GM12878 (cell line): Measurements from ENCODE around the gene GOLGA2. TPM values are rescaled to one million over a fixed set of nuclear protein-coding genes. Genes with fewer than 3 reads are reported as not detected.

Experiments used
- ATAC-seq: fragments of 200-7000 bp; cut with Tn5 transposase; 3 replicates; pipeline ENCODE4 v1.9.1; 2020; ENCODE audit warnings: mild to moderate bottlenecking, moderate library complexity
- BruUV-seq: library from RNA; stranded (reverse); fragments of 400-500 nt; replicated peaks from 2 replicates; lab custom pipeline; 2021; lab: Mats Ljungman, UMichigan
- CTCF ChIA-PET: fragments of 300-600 bp; sonication (Branson Sonifier 250); formaldehyde crosslinking; extraction: SDS; loops from one replicate; lab custom pipeline; 2021; ENCODE audit warnings: inconsistent platforms; lab: Yijun Ruan, JAX
- POLR2A ChIA-PET: fragments of 350-600 bp; formaldehyde crosslinking; extraction: SDS; loops from one replicate; lab custom pipeline; 2021; ENCODE audit warnings: inconsistent platforms; lab: Charles Lee
- RAD21 ChIA-PET: fragments of 300-600 bp; sonication (Branson Sonifier 250); formaldehyde crosslinking; loops from one replicate; lab custom pipeline; 2023; ENCODE audit warnings: antibody characterized with exemption; ENCODE audit not compliant: unreplicated experiment; lab: Charles Lee
- SMC1A ChIA-PET: fragments of 300-600 bp; sonication (Branson Sonifier 250); formaldehyde crosslinking; loops from one replicate; lab custom pipeline; 2023; ENCODE audit not compliant: unreplicated experiment, uncharacterized antibody; lab: Charles Lee
- DNase-seq: peaks from one replicate; pipeline ENCODE4 v3.0.0-alpha.2; 2011; ENCODE audit warnings: low read depth, low spot score
- FAIRE-seq: peaks from 3 replicates; lab custom pipeline; 2011; peaks lifted over from hg19 to GRCh38; lab: Jason Lieb, UNC
- H2AFZ ChIP-seq: 2 replicates; pipeline ENCODE4 v1.6.0; 2011; ENCODE audit warnings: low read depth, low read length, control low read depth; ENCODE audit not compliant: control insufficient read depth
- H3K27ac ChIP-seq: 2 replicates; pipeline ENCODE4 v1.5.1; 2011; ENCODE audit warnings: control low read depth; ENCODE audit not compliant: control insufficient read depth, insufficient read depth
- H3K27me3 ChIP-seq, 2 experiments: replicated peaks in 1 of 2; 2 replicates each; pipeline versions ENCODE4 v1.6.0 to v1.6.1; 2011; ENCODE audit warnings: low read length in 1 of 2; ENCODE audit not compliant: control insufficient read depth in 2 of 2, insufficient read depth in 2 of 2
- H3K36me3 ChIP-seq, 2 experiments: 2 replicates each; pipeline ENCODE4 v1.5.1; 2011; ENCODE audit warnings: low read length in 1 of 2; ENCODE audit not compliant: control insufficient read depth in 2 of 2, insufficient read depth in 2 of 2
- H3K4me1 ChIP-seq: 2 replicates; pipeline ENCODE4 v1.6.1; 2011; ENCODE audit warnings: mild to moderate bottlenecking, low read length, moderate library complexity, mixed read lengths; ENCODE audit not compliant: control insufficient read depth, insufficient read depth
- H3K4me2 ChIP-seq: 2 replicates; pipeline ENCODE4 v1.6.0; 2011; ENCODE audit warnings: control low read depth; ENCODE audit not compliant: control insufficient read depth, insufficient read depth
- H3K4me3 ChIP-seq: fragments of 200-600 bp; sonication (generic); 2 replicates; pipeline ENCODE4 v1.5.1; 2016
- H3K79me2 ChIP-seq: 2 replicates; pipeline ENCODE4 v1.6.0; 2011; ENCODE audit warnings: low read length; ENCODE audit not compliant: control insufficient read depth, insufficient read depth
- H3K9ac ChIP-seq: 2 replicates; pipeline ENCODE4 v1.8.0; 2011; ENCODE audit warnings: low read length, control low read depth, mixed read lengths; ENCODE audit not compliant: control insufficient read depth, insufficient read depth
- H3K9me3 ChIP-seq: replicated peaks from 3 replicates; pipeline ENCODE4 v1.5.1; 2011; ENCODE audit warnings: mild to moderate bottlenecking, low read length; ENCODE audit not compliant: control insufficient read depth, insufficient read depth
- H4K20me1 ChIP-seq: 2 replicates; pipeline ENCODE4 v1.6.0; 2011; ENCODE audit not compliant: control insufficient read depth, insufficient read depth
- DPF2 ChIP-seq: fragments of 450-650 bp; IDR thresholded peaks from 2 replicates; pipeline ENCODE4 v1.6.1; 2017; ENCODE audit warnings: mild to moderate bottlenecking
- FOS ChIP-seq: IDR thresholded peaks from 3 replicates; pipeline ENCODE4 v1.6.1; 2011; ENCODE audit warnings: borderline replicate concordance; ENCODE audit not compliant: insufficient read length; ENCODE audit errors: extremely low read depth
- NFXL1 ChIP-seq: fragments of 450-650 bp; IDR thresholded peaks from 2 replicates; pipeline ENCODE4 v1.6.1; 2017; ENCODE audit warnings: antibody characterized with exemption, mild to moderate bottlenecking, borderline replicate concordance
- PBX3 ChIP-seq: IDR thresholded peaks from 2 replicates; pipeline ENCODE4 v1.6.1; 2011; ENCODE audit warnings: mild to moderate bottlenecking, low read depth, low read length, moderate library complexity; ENCODE audit not compliant: insufficient replicate concordance
- POLR2A ChIP-seq: IDR thresholded peaks from 2 replicates; pipeline ENCODE4 v1.6.1; 2011; ENCODE audit warnings: low read depth, mild to moderate bottlenecking, low read length
- PRDM15 ChIP-seq: fragments of 450-650 bp; formaldehyde crosslinking; IDR thresholded peaks from 2 replicates; pipeline ENCODE4 v1.4.0; 2020; ENCODE audit warnings: mild to moderate bottlenecking, moderate library complexity
- SMAD5 ChIP-seq: IDR thresholded peaks from 2 replicates; pipeline ENCODE4 v1.6.1; 2016; ENCODE audit warnings: antibody characterized with exemption, low read depth
- SP1 ChIP-seq: IDR thresholded peaks from one replicate; pipeline ENCODE4 v1.6.1; 2011; ENCODE audit warnings: low read depth, low read length
- SRF ChIP-seq, 2 experiments: IDR thresholded peaks; 2 replicates each; pipeline ENCODE4 v1.6.1; 2011; ENCODE audit warnings: low read depth in 2 of 2, low read length in 2 of 2, mild to moderate bottlenecking in 1 of 2, moderate library complexity in 1 of 2
- SUZ12 ChIP-seq: fragments of 200-600 bp; sonication (generic); IDR thresholded peaks from one replicate; pipeline ENCODE4 v1.6.1; 2018; ENCODE audit warnings: antibody characterized with exemption, mild to moderate bottlenecking; ENCODE audit not compliant: unreplicated experiment
- YBX1 ChIP-seq: fragments of 450-650 bp; IDR thresholded peaks from 2 replicates; pipeline ENCODE4 v1.6.1; 2016; ENCODE audit warnings: antibody characterized with exemption
- ZSCAN29 ChIP-seq: fragments of 450-650 bp; IDR thresholded peaks from 2 replicates; pipeline ENCODE4 v1.6.1; 2017; ENCODE audit warnings: mild to moderate bottlenecking, moderate library complexity
- WGBS: methylation state at CpG from one replicate; pipeline ENCODE4 v1.1.6; 2016; ENCODE audit warnings: low lambda C conversion rate; ENCODE audit not compliant: insufficient replicate concordance, insufficient coverage; ENCODE audit errors: missing lambda C conversion rate; 5-methylcytosine and 5-hydroxymethylcytosine counted together
- in situ Hi-C: fragments of 300-500 bp; cut with MboI; formaldehyde crosslinking; loops from 9 replicates; pipeline ENCODE4 v1.14.3; 2018; ENCODE audit warnings: mixed read lengths
- intact Hi-C: fragments of 100-400 bp; cut with micrococcal nuclease; formaldehyde crosslinking; loops from one replicate; pipeline ENCODE4 v1.14.2; 2022; ENCODE audit not compliant: unreplicated experiment
- polyA plus RNA-seq, 11 experiments: library from polyadenylated mRNA; depleted of rRNA in 4 of 11; unstranded in 6 of 11; stranded (reverse) in 5 of 11; fragments of >200 nt; fragmentation: Nextera tagmentation in 4 of 11; fragmentation: Illumina TruSeq in 1 of 11; extraction: Ambion mirVana in 4 of 11; extraction: Trizol in 1 of 11; gene quantifications; 1 replicate in 1 of 11; 2 replicates in 10 of 11; pipeline versions ENCODE4 v1.2.1 to v1.2.3, GENCODE V29; 2011 to 2016; ENCODE audit warnings: inconsistent platforms in 2 of 11, missing spikeins in 2 of 11, low read depth in 1 of 11
- total RNA-seq, 4 experiments: library from RNA; depleted of rRNA in 3 of 4; stranded (reverse); fragments of >200 nt in 3 of 4; fragmentation: Illumina TruSeq in 1 of 4; extraction: Trizol in 1 of 4; gene quantifications; 2 replicates each; pipeline versions ENCODE4 v1.2.1 to v1.2.3, GENCODE V29; 2013 to 2021

Gene GOLGA2
- total and polyA plus RNA-seq, 10 of the 15 experiments (the other 5 are each of a cell fraction or from before 2014, with no cell fraction given), result 5.9 to 32.6 (median 19.7) TPM

- TF ChIP-seq PRDM15 (0 out of 2 replicates have a peak, but pooled peaks have one; percentile 67), SMAD5 (peak; percentile 77; the same call in 1 of the 2 replicates)
These were observed 46.1 kb upstream of the GOLGA2 start (continued) for GRCh38 chr9:128321879-128322403.

- no peak overlapping the region for H3K27ac ChIP-seq
- peak overlapping the region; percentile 96 for H3K4me3 ChIP-seq
- no peaks in the 10 kb centered on the region for H3K27me3 ChIP-seq
- ATAC-seq (no peak), DNase-seq (no peak), FAIRE-seq (no peak)
- peaks cover 29% of the 10 kb centered on the region for H3K79me2 ChIP-seq
- H3K4me2 ChIP-seq, result peak overlapping the region; percentile 87
- no peaks in the 10 kb centered on the region for H4K20me1 ChIP-seq
- SMC1A ChIA-PET, result interaction anchor here (1.1 kb wide), 1 partner anchor 41 kb away, joined by 3 read pairs; no protein-coding TSS in a partner anchor
- H3K36me3 ChIP-seq, result peaks cover 1 to 17% of the 10 kb centered on the region in 2 experiments
- H2AFZ ChIP-seq, result peak overlapping the region; percentile 95; the same call in 1 of the 2 replicates
- peak overlapping the region; percentile 65 for H3K9ac ChIP-seq
- no TSS peak for BruUV-seq
- CTCF ChIA-PET, result interaction anchor here (0.7 to 2.6 kb wide), 6 partner anchors 18 to 99 kb away, joined by 3 to 6 read pairs (median 4); no protein-coding TSS in a partner anchor
- H3K9me3 ChIP-seq, result no peaks in the 10 kb centered on the region
- in situ Hi-C loops, result no loop called here
- 94% methylated on average over 7 of the region's 7 CpGs for WGBS
- intact Hi-C loops, result no loop called here
- POLR2A ChIA-PET, result interaction anchor here (1.0 kb wide), 1 partner anchor 18 kb away, joined by 3 read pairs; no protein-coding TSS in a partner anchor
- peaks cover 6% of the 10 kb centered on the region for H3K4me1 ChIP-seq
- RAD21 ChIA-PET, result interaction anchor here (1.7 kb wide), 1 partner anchor 20 kb away, joined by 4 read pairs; no protein-coding TSS in a partner anchor
- TF ChIP-seq NFXL1, result no peak
- TF ChIP-seq FOS, result no peak
- no peak for TF ChIP-seq YBX1
- TF ChIP-seq SP1, result no peak
- no peak for TF ChIP-seq SUZ12
- TF ChIP-seq ZSCAN29, result no peak
- TF ChIP-seq SRF (IDR thresholded peaks at IDR 0.05; ENCODE audit: low read depth in 2 of 2, low read length in 2 of 2), result no peak
- TF ChIP-seq DPF2, result no peak
- TF ChIP-seq PRDM15, result no peak
- no peak for TF ChIP-seq POLR2A
- no peak for TF ChIP-seq PBX3
These were observed 45.5 kb upstream of the GOLGA2 start for GRCh38 chr9:128321343-128321742.
